ENCODE measurements around the gene TRA2B.
"Not testable (repeated sequence)": the region's sequence is repeated elsewhere in the genome, so short reads cannot be mapped to it uniquely, and the experiment has no call there.

TRA2B gene

GRCh38 chr3:185927501-185928200, 10.2 kb downstream of the TRA2B start:
- DNase-seq (ENCODE audit: low spot score) = peak; percentile 69

DNA sequence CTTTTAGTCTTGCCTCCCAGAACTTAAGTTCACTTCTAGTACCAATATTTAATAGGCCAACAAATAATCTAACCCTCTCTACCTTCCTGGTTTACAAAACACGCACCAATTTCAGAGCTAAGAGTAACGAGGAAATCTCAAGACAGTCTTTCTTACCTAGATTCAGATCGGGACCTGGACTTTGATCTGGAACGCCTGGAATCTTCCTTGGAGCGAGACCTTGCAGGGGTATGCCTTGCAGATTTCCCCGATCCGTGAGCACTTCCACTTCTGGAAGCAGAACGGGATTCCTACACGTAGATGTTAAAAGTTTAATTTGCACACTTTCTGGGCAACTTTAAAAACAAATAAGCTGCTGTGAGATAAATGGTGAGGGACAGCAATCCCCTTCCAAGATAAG, 11.4 kb downstream of the TRA2B start:
- no peak for DNase-seq (ENCODE audit: low spot score)

- DNase-seq (ENCODE audit: low spot score) = no peak
Measured at GRCh38 chr3:185925353-185925752, 12.5 kb downstream of the TRA2B start.

DNA sequence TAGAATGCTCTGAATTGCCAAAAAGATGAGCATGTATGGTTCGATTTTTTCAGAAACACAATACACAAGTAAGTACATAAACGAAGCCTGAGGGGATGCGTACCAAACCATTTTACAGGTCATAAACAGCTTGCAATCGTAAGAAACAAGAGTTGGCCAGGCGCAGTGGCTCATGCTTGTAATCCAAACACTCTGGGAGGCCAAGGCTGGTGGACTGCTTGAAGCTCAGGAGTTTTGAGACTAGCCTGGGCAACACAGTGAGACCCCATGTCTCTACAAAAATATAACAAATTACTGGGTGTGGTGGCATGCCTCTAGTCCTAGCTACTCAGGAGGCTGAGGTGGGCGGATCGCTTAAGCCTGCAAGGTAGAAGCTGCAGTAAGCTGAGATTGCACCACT, 13.4 kb downstream of the TRA2B start:
- no peak for DNase-seq (ENCODE audit: low spot score)

DNA sequence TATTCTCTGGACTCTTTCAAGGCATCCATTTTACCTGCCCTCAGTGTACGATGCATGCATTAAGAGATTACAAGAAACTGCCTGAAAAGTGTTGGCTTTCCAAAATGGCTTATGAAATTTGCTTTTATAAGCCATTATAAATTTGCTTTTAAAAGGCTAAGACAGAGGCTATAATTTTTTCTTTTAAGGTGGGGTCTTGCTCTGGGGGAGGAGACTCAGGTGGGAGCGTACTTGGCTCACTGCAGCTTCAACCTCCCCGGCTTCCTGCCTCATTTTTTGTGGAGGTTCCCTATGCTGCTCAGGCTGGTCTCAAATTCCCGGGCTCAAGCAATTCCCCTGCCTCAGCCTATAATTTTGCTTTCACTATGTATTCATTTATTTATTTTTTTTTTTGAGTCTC, 17.6 kb downstream of the TRA2B start:
- no peak for DNase-seq (ENCODE audit: low spot score)

DNA sequence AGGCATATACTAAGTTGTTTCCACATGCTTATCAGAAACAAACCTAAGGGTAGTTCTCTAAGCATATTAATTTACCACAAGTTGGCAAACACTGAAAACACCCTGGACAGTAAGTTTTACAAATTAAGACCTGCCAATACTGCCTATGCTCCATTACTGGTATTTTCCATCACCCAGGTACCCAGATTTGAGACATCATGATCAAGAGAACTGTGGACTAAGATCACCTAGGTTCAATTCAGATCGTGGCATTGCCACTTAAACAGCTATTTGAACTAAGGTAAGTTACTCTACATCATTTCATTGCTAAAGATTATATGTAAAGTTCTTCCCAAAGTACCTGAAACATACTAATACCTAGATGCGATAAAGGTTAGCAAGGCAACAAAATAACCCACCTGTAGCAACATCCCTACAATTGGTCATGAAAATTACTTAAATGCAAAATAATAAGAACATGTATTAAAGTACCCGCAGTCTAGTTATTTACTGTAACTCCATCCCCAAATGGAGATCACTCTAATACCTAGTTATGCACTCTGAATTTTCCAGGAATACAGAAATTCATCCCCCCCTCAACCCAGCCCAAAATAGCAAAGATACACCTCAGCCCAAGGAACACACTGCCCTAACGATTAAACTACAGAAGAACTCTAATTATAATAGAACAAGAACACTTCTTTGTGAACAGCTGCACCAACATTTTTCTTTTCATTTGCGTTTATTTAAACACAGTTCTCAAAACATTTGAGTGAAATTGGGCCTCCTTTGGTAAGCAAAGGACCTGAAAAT, 21.6 kb downstream of the TRA2B start:
- DNase-seq (ENCODE audit: low spot score) = no peak

DNA sequence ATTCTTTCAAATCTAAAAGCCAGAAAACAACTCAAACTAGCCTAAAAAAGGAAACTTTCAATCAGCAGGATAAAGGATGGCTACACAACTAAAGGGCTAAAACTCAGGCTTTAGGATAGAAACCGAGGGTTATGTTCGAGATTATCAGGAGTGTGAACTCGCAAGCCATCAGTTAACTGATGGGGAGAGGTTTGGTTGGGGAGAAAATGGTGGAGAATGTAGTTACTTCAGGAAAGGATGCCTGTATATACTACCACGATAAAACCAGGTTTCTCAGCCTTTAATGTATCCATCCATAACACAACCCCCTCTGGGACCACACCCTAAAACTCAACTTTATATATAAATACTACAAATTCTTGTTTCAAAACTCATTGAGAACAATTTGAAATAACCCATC, 22.2 kb downstream of the TRA2B start:
- DNase-seq (ENCODE audit: low spot score) = no peak

DNA sequence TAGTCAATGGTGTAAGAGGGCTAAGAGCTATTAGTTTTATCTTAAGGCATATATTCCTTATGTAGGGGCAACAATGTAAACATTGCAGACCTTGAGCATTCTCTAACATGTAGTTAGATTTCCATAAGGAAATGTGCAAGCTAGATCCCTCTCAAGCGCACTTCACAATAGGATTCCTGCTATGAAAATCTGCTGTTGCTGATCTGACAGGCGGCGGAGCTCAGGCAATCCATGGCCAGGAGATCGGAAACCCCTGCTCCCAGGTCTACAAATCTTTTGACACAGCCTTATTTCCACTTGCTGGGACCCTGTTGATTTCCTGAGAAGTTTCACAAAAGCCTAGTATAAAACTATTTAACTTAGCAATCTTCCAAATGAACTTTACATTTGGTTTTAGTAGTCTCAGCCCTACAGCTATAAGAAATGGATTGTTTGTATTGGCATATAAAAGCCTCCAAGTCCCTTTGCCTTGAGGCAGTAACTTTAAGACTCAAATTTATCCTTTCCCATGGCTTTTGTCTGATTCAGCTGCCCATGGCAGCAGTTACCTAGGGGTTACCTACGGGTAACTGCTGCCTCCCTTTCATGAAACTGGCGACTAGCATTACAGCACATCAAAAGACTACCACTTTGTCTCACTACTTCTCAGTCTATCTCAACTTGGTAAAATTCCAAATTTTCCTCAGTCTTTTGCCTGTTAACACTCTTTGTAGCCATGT, 22.7 kb downstream of the TRA2B start:
- no peak for DNase-seq (ENCODE audit: low spot score)

- DNase-seq (ENCODE audit: low spot score) = no peak
Measured at GRCh38 chr3:185912929-185913901, 24.6 kb downstream of the TRA2B start.

GRCh38 chr3:185912512-185912911, 25.3 kb downstream of the TRA2B start:
- no peak for DNase-seq (ENCODE audit: low spot score)

DNA sequence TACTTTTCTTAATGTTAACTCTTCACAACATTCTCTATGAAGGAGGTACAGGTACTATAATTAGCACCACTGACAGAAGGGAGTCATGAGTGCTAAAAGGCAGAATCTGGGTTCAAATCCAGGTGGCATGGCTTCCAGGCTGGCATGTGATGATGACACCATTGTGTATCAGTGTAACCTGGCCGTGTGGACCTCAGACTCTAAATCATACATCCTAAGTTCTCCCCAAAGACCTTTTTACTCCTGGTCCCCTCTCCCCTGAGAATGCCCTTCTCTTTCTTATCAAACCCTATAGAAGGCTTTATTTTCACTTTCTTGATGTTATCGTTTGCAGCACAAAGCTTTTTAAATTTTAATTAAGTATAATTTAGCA, 26.8 kb downstream of the TRA2B start:
- DNase-seq (ENCODE audit: low spot score) = not testable (repeated sequence)

DNA sequence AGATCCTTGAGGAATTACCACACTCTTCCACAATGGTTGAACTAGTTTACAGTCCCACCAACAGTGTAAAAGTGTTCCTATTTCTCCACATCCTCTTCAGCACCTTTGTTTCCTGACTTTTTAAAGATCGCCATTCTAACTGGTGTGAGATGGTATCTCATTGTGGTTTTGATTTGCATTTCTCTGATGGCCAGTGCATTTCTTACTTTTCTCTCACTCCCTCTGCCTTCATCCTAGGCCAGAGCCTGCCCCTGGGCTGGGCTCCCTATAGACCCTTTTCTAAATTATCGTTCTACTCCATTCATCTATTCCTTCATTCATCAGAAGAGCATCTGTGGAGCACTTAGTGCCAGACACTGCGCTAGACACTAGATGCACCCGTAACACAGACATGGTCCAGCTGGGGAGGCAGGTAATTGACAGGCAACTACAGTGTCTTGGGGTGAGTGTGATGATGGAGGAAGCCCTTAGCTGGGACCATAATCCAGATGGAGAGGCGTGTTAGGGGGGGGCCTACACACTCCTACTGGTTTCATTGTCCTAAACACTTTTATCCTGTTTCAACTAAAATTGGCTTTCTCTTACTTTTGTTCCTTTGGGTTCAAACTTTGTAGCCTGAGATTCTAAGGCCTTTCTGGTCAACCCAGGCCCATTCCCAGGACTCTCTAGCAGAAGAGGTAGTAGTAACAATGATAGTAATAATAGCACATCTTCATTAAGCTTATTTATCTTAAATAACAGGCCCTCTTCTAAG, 27.3 kb downstream of the TRA2B start:
- DNase-seq (ENCODE audit: low spot score) = not testable (repeated sequence)

DNA sequence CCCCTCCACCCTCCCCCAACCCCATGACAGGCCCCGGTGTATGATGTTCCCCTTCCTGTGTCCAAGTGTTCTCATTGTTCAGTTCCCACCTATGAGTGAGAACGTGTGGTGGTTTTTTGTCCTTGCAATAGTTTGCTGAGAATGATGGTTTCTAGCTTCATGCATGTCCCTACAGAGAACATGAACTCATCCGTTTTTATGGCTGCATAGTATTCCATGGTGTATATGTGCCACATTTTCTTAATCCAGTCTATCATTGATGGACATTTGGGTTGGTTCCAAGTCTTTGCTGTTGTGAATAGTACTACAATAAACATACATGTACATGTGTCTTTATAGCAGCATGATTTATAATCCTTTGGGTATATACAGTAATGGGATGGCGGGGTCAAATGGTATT, 27.9 kb downstream of the TRA2B start:
- not testable (repeated sequence) for DNase-seq (ENCODE audit: low spot score)

GRCh38 chr3:185900228-185900627, 37.6 kb downstream of the TRA2B start:
- DNase-seq (ENCODE audit: low spot score) = peak; percentile 97

DNA sequence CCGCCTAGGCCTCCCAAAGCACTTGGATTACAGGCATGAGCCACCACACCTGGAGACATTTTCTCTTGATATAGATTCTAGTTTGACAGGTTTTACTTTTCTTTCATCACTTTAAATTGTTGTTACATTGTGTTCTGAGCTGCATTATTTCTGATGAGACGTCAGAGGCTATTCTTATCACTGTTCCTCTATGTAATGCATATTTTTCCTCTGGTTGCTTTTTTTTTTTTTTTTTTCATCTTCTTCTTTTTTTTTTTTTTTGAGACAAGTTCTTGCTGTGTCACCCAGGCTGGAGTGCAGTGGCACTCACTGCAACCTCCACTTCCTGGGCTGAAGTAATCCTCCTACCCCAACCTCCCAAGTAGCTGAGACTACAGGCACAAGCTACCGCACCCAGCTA, 41.2 kb downstream of the TRA2B start:
- no peak for DNase-seq (ENCODE audit: low spot score)

- no peak for DNase-seq (ENCODE audit: low spot score)
Measured at GRCh38 chr3:185887066-185887465, 50.7 kb downstream of the TRA2B start.

DNA sequence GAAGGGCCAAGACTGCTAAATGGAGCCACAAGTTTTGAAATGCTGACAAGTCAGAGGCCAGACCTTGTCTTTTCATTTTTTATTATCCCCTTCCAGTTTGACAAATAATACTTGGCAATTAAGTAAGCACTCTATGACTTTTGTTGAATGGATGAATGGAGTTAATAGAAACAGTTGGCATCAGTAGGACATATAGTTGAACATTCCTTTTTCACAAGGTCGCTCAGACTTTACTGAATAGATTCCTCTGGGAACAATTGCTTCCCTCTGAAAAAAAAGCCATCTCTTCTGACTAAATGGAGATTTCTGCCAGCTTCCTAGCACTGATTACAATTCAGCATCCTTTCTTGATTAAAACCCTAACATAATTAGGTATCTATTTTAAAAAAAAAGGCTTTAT, 53.2 kb downstream of the TRA2B start:
- no peak for DNase-seq (ENCODE audit: low spot score)

DNA sequence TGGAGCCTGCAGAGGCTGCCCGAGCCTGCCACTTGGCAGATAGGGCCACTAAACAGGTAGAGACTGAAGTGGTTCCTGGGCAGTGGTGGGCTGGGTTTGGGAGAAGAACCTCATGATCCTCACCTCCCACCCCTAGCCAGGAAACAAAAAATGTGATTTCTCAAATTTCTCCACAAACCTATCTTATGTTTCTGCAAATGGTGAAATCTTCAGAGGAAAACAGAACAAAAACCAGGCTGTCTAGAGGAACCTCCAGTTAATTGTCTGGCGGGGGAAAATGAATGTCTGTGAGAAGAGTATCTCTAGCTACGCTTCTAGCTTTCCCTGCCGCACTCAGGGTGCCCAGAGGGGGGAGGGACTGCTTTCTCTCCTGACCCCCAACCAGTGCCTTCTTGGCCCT, 55.9 kb downstream of the TRA2B start:
- DNase-seq (ENCODE audit: low spot score) = no peak

GRCh38 chr3:185880600-185880999, 57.2 kb downstream of the TRA2B start:
- DNase-seq (ENCODE audit: low spot score) = peak; percentile 62

- DNase-seq (ENCODE audit: low spot score) = peak; percentile 55
Measured at GRCh38 chr3:185878920-185879319, 58.9 kb downstream of the TRA2B start.

DNA sequence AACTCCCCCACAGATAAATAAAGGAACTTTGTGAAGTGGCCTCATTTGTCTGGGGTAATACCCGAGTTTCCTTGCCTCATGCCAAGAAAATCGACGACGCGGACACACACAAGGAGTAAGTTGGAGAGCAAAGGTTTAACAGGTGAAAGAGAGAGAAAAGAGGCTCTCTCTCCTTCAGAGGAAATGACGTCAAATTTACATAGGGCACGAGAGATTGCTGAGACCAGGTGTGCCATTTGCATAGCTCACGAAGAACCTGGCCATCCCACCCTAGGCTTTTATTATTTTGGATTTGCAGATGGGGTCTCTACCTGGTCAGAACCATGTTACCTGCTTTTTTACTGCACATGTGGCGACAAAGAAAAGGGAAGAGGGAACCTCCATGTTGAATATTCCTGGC, 63.7 kb downstream of the TRA2B start:
- DNase-seq (ENCODE audit: low spot score) = no peak
